HUES64 (cell line): Measurements from ENCODE around the gene SLC39A7.
A peak's percentile ranks its signal among the peaks of the same experiment; 100 is the strongest.

Experiments used
- H3K27ac ChIP-seq: 2 replicates; pipeline ENCODE4 v1.7.0; 2013; ENCODE audit warnings: low read depth, low read length, inconsistent platforms
- H3K27me3 ChIP-seq: 2 replicates; pipeline ENCODE4 v1.6.1; 2013; ENCODE audit warnings: mild to moderate bottlenecking, low read length; ENCODE audit not compliant: insufficient read depth
- H3K36me3 ChIP-seq: 2 replicates; pipeline ENCODE4 v1.6.1; 2013; ENCODE audit warnings: mild to moderate bottlenecking, low read length; ENCODE audit not compliant: insufficient read depth
- H3K4me1 ChIP-seq: 2 replicates; pipeline ENCODE4 v1.6.1; 2013; ENCODE audit warnings: mild to moderate bottlenecking, low read length, moderate library complexity; ENCODE audit not compliant: insufficient read depth
- H3K4me3 ChIP-seq: 2 replicates; pipeline ENCODE4 v1.5.1; 2013; ENCODE audit warnings: mild to moderate bottlenecking, low read length, moderate library complexity
- H3K9ac ChIP-seq: 2 replicates; pipeline ENCODE4 v1.6.1; 2013; ENCODE audit warnings: mild to moderate bottlenecking, low read depth, low read length
- H3K9me3 ChIP-seq: 2 replicates; pipeline ENCODE4 v1.6.1; 2013; ENCODE audit warnings: low read depth, low read length; ENCODE audit not compliant: insufficient read depth
- WGBS: fragments of 150-250, 120-280 bp; methylation state at CpG from one replicate; pipeline ENCODE4 v1.1.7; 2013; ENCODE audit warnings: missing lambda C conversion rate; 5-methylcytosine and 5-hydroxymethylcytosine counted together

SLC39A7 gene

DNA sequence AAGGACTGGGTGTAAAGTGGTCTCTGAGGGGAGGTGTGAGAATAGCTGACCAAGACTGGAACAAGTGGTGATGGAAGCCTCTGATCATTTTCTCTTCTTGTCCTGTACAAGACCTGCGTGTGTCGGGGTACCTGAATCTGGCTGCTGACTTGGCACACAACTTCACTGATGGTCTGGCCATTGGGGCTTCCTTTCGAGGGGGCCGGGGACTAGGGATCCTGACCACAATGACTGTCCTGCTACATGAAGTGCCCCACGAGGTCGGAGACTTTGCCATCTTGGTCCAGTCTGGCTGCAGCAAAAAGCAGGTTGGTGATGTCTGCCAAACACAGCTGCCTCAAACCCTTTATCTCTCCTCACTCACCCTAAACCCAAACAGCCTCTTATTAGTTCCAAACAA is 2.1 kb downstream of the SLC39A7 start:
- Histone ChIP-seq H3K36me3 (peaks cover 26% of the 10 kb centered on the region), H3K27ac (no peak overlapping the region), H3K4me1 (peaks cover 32% of the 10 kb centered on the region), H3K4me3 (no peak overlapping the region), H3K9ac (no peak overlapping the region), H3K27me3 (peaks cover 29% of the 10 kb centered on the region), H3K9me3 (no peaks in the 10 kb centered on the region)
- whole genome bisulfite sequencing = 93% methylated on average over 6 of the region's 6 CpGs

DNA sequence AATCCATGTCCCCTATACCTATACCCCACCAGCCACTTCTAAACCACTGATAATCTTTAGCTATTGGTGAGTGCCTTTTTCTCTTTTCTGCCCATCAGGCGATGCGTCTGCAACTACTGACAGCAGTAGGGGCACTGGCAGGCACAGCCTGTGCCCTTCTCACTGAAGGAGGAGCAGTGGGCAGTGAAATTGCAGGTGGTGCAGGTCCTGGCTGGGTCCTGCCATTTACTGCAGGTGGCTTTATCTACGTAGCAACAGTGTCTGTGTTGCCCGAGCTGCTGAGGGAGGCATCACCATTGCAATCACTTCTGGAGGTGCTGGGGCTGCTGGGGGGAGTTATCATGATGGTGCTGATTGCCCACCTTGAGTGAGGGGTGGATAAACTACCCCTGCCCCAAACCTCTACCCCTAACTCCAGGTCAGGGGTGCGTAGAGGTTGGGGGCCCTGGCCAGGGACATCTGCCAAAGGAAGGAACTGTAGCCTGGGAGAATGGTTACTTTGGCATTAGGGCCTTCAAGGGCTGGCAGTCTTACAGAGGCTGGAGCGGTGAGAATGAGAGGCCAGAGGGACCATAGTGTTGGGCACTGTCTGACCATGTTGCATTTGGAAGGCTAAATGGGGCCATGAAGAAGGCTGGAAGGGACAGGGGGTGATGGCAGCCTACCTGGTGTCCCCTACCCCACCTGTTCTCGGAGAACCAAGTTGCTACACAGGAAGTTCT is 2.9 kb downstream of the SLC39A7 start:
- WGBS = 94% methylated on average over 7 of the region's 7 CpGs
- no peak overlapping the region for H3K27ac ChIP-seq
- peak overlapping the region; percentile 80 for H3K4me3 ChIP-seq
- H3K36me3 ChIP-seq = peaks cover 26% of the 10 kb centered on the region
- peaks cover 32% of the 10 kb centered on the region for H3K4me1 ChIP-seq
- H3K9me3 ChIP-seq = no peaks in the 10 kb centered on the region
- peaks cover 33% of the 10 kb centered on the region for H3K27me3 ChIP-seq
- no peak overlapping the region for H3K9ac ChIP-seq

DNA sequence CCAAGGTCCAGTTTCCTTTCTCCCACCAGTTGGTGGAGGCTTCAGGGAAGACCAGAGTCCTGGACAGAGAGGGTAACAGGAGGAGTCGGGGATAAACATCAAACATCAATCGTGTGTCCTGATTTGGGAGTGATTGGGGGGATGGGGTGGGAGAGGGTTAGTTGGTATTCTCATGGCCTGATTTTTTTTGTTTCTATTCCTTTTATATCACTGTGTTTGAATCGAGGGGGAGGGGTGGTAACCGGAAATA is 3.4 kb downstream of the SLC39A7 start:
- Histone ChIP-seq H3K27ac (no peak overlapping the region), H3K9me3 (no peaks in the 10 kb centered on the region), H3K4me3 (peak overlapping the region; percentile 80), H3K36me3 (peaks cover 26% of the 10 kb centered on the region), H3K9ac (no peak overlapping the region), H3K27me3 (peaks cover 37% of the 10 kb centered on the region), H3K4me1 (peaks cover 36% of the 10 kb centered on the region)
- 7% methylated on average over 3 of the region's 4 CpGs for WGBS

DNA sequence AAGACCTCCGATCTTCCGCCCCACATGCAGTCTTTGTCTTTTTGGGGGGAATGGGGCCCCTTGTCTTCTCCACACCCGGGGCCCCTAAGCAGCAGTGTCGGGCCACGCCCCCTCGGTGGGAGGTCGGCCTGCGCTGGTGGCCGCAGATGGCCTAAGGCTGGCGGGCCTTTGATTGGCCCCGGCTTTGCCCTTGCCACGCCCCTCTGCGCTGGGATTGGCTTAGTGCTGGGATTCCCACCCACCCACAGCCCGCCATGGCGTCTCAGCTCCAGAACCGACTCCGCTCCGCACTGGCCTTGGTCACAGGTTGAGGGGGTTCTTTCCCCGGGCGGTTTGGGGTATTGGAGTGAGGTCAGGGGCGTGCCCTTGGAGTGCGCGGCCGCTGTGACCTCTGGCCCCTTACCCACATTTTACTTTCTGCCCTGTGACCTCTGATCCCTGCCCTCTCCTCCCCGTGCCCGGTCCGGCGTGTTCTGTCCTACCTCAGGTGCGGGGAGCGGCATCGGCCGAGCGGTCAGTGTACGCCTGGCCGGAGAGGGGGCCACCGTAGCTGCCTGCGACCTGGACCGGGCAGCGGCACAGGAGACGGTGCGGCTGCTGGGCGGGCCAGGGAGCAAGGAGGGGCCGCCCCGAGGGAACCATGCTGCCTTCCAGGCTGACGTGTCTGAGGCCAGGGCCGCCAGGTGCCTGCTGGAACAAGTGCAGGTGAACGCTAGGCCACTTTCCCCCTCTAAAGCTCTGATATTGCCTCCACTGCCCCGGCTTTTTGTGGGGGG is 3.9 kb downstream of the SLC39A7 start, which contains the start of gene HSD17B8:
Gene HSD17B8, plus strand, starts transcription at position 241 of the 776 bp plus-strand sequence. Its CDS starts 14 bp downstream, at position 255.
- WGBS = under 1% methylated on average over 48 of the region's 48 CpGs
- peak within 1 kb of the TSS; percentile 39 for H3K27ac ChIP-seq
- peaks cover 32% of the 10 kb centered on the region for H3K4me1 ChIP-seq
- H3K27me3 ChIP-seq = peaks cover 37% of the 10 kb centered on the region
- peak within 1 kb of the TSS; percentile 72 for H3K9ac ChIP-seq
- no peaks in the 10 kb centered on the region for H3K9me3 ChIP-seq
- peaks cover 28% of the 10 kb centered on the region for H3K36me3 ChIP-seq
- peak within 1 kb of the TSS; percentile 80 for H3K4me3 ChIP-seq

DNA sequence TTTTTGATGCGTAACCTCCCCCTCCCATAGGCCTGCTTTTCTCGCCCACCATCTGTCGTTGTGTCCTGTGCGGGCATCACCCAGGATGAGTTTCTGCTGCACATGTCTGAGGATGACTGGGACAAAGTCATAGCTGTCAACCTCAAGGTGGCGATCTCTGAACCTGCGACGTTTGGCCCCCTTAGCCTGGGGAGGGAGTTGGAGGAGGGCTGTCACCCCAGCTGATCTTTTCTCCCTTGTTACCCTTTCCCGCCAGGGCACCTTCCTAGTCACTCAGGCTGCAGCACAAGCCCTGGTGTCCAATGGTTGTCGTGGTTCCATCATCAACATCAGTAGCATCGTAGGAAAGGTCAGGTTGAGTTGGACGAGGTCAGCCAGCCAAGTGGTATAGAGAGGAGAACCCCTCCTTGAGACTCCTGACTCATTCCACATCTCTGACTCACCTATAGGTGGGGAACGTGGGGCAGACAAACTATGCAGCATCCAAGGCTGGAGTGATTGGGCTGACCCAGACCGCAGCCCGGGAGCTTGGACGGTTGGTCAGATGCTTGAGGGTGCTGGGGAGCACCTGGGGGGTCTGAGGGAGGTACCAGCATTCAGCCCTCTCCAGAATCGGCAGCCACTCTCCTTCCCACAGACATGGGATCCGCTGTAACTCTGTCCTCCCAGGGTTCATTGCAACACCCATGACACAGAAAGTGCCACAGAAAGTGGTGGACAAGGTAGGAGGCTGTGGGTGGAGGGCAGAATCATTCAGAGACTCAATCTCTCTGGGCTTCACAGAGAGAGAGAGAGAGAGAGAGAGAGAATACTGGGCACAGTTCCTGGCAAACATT is 4.7 kb downstream of the SLC39A7 start:
- Histone ChIP-seq H3K27me3 (peaks cover 38% of the 10 kb centered on the region), H3K36me3 (peaks cover 36% of the 10 kb centered on the region), H3K9ac (peak overlapping the region; percentile 72), H3K9me3 (no peaks in the 10 kb centered on the region), H3K4me1 (peaks cover 31% of the 10 kb centered on the region), H3K27ac (no peak overlapping the region), H3K4me3 (peak overlapping the region; percentile 80)
- 26% methylated on average over 17 of the region's 17 CpGs for WGBS

DNA sequence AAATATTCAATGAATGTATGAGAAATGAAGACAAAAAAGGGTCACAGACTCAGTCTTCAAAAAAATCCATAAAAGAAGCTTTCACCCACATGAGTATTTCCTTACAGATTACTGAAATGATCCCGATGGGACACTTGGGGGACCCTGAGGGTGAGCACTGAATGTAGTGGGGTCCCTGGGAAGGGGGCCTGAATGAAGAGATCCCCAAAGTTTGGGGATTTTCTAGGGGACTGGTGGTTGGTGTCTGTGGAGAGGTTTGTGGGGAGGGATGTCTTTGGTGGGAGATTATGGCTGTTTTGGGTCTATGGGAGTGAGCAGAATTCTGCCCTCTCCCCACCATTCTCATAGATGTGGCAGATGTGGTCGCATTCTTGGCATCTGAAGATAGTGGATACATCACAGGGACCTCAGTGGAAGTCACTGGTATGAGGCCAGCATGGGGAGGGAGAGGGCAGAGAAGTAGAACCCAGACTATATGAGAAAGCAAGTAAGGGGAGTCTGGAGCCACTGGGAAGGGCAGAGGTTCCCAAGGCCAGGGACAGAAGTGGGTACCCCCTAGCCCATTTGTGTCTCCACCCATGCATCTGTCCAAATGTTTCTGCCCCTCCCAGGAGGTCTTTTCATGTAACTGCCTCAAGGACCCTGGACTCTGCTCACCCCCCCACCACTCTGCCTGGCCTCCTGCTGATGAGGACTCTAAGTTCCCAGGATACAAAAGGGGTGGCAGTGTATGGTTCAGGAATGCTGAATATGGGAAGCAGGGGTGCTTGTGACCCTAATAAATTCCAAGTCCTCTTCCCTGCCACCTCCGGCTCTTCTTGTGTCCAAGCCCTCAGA is 5.6 kb downstream of the SLC39A7 start:
- Histone ChIP-seq H3K9me3 (no peaks in the 10 kb centered on the region), H3K27me3 (peaks cover 45% of the 10 kb centered on the region), H3K4me3 (peak overlapping the region; percentile 14; the same call in 1 of the 2 replicates), H3K36me3 (peaks cover 40% of the 10 kb centered on the region), H3K9ac (no peak overlapping the region), H3K27ac (no peak overlapping the region), H3K4me1 (peaks cover 31% of the 10 kb centered on the region)
- WGBS = 65% methylated on average over 3 of the region's 3 CpGs

DNA sequence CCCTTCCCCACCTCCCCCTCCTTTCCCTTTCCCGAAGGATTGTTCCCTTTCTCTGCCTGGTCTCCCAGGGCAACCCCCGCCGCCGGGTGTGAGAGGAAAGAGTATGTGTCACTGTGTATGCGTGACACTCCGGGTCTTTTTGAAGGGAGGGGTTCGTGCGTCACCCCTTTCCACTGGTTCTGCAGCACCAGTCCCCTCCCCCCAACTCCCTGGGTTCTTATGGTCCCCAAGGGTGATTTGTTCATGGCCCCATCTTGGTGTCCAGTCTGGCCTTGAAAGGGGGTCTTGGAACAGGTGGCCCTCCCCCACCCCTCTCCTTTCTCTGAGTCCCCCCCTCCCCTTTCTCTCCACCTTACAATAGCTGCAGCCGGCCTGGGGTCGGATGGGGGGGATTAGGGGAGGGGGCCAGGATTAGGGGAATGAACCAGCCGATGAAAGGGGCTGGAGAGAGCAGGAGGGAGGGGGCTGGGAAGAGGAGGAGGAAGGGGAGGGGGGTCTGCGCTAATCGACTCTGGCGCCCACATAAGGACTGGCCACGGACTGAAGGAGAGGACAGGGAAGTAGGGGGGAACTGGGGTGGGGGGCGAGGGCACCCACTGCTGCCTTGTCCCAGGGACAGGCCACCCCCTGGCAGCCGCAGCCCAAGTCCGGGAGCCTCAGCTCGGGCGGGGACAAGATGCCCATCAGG is 6.3 kb downstream of the SLC39A7 start:
- H3K9me3 ChIP-seq = no peaks in the 10 kb centered on the region
- H3K36me3 ChIP-seq = peaks cover 35% of the 10 kb centered on the region
- peaks cover 26% of the 10 kb centered on the region for H3K4me1 ChIP-seq
- peak overlapping the region; percentile 90 for H3K4me3 ChIP-seq
- H3K27me3 ChIP-seq = peaks cover 53% of the 10 kb centered on the region
- H3K9ac ChIP-seq = no peak overlapping the region
- WGBS = 6% methylated on average over 18 of the region's 20 CpGs
- H3K27ac ChIP-seq = no peak overlapping the region; the same call in 1 of the 2 replicates

DNA sequence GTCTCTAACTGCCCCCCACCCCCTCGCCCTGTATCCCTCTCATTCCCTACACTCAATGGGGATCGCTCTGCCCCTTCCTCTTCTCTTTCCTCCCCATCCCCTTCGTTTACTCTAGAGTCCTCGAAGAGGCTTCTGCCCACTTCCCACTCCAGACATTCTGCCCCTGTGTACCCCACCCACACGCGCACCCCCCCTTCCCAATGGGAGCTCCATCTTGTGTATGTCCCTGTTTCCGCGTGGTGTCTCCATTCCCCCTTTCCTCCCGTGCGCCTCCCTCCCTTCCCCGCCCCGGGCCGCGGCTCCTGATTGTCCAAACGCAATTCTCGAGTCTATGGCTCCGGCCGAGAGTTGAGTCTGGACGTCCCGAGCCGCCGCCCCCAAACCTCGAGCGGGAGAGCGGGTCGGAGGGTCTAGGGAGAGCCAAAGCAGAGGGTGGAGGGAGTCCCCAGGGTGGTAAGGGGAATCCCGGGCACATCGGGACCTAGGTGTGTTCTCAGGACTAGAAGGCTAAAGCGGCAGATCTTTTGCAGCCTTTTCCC is 7.0 kb downstream of the SLC39A7 start:
- H3K36me3 ChIP-seq = peaks cover 29% of the 10 kb centered on the region
- H3K4me3 ChIP-seq = peak overlapping the region; percentile 90
- H3K4me1 ChIP-seq = peaks cover 29% of the 10 kb centered on the region
- peaks cover 59% of the 10 kb centered on the region for H3K27me3 ChIP-seq
- WGBS = under 1% methylated on average over 29 of the region's 29 CpGs
- peak overlapping the region; percentile 90; the same call in 1 of the 2 replicates for H3K27ac ChIP-seq
- H3K9ac ChIP-seq = peak overlapping the region; percentile 69
- no peaks in the 10 kb centered on the region for H3K9me3 ChIP-seq

DNA sequence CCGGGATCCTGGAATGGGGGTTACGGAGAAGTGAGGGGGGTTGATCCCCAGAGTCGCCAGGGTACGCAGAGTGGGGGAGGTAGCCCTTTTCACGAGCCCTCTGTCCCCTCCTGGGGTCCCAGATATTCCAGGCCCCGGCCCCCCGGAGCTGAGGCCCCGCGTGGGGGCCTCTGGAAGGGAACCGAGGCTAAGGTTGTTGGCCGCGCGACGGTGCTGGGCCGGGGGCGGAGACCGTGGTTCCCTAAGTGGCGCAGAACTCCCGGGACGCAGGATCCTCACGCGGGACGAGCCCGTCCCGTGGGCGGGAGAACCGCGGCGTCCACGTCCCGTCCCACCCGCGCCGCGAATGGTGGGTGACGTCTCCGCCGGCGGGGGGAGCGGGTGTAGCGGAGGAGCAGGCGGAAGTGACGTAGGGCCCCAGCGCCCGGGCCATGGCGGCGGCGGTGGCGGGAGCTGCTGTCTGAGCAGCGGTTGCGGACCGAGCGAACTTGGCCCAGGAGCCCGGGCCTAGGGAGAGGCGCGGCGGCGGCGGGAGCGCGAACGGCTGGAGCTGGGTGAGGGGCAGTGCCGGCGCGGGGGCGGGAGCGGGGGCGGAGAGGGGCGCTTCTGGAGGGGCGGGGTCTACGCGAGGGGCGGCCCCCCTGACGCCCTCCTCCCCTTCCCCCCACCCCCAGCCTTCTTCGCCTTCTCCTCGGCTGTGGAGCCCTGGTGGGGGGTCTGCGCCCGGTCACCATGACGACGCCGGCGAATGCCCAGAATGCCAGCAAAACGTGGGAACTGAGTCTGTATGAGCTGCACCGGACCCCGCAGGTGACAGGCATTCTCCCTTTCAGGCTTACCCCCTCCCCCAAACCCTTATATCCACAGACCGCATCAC is 7.7 kb downstream of the SLC39A7 start, which contains the start of gene RING1:
Gene RING1, plus strand, starts transcription at position 410 of the 877 bp plus-strand sequence. Its CDS starts 323 bp downstream, at position 733.
- Histone ChIP-seq H3K4me3 (peak within 1 kb of the TSS; percentile 90), H3K9ac (peak within 1 kb of the TSS; percentile 69), H3K9me3 (no peaks in the 10 kb centered on the region), H3K4me1 (peaks cover 32% of the 10 kb centered on the region), H3K27ac (peak within 1 kb of the TSS; percentile 90; the same call in 1 of the 2 replicates), H3K27me3 (peaks cover 66% of the 10 kb centered on the region), H3K36me3 (peaks cover 22% of the 10 kb centered on the region)
- WGBS = under 1% methylated on average over 80 of the region's 86 CpGs
